Anterior cingulate cortex (tissue), 58 donors: ENCODE results near the gene NDOR1.
"Not testable (repeated sequence)": the region's sequence is repeated elsewhere in the genome, so short reads cannot be mapped to it uniquely, and the experiment has no call there.

Experiments used
- DNase-seq, 58 donors: peaks; one replicate each; lab custom pipeline; 2025; lab: John Stamatoyannopoulos, UW

Gene NDOR1

DNA sequence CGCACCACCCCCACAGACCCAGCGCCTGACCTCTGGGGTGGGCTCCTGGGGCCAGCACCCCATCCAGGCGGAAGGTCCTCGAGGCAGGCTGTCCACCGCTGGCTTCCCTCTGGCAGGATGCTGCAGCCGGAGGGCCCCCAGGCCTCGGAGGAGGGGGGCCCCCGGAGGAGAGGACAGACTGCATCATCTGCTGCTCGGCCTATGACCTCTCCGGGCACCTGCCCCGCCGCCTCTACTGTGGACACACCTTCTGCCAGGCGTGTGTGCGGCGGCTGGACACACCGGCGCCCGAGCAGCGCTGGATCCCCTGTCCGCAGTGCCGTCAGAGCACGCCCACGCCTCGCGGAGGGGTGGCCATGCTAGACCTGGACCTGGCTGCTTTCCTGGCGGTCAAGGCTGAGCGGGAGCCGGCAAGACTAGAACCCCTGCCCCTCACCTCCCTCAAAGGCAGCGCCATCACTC lies 23.0 kb downstream of the NDOR1 start:
- DNase-seq: no peak

DNA sequence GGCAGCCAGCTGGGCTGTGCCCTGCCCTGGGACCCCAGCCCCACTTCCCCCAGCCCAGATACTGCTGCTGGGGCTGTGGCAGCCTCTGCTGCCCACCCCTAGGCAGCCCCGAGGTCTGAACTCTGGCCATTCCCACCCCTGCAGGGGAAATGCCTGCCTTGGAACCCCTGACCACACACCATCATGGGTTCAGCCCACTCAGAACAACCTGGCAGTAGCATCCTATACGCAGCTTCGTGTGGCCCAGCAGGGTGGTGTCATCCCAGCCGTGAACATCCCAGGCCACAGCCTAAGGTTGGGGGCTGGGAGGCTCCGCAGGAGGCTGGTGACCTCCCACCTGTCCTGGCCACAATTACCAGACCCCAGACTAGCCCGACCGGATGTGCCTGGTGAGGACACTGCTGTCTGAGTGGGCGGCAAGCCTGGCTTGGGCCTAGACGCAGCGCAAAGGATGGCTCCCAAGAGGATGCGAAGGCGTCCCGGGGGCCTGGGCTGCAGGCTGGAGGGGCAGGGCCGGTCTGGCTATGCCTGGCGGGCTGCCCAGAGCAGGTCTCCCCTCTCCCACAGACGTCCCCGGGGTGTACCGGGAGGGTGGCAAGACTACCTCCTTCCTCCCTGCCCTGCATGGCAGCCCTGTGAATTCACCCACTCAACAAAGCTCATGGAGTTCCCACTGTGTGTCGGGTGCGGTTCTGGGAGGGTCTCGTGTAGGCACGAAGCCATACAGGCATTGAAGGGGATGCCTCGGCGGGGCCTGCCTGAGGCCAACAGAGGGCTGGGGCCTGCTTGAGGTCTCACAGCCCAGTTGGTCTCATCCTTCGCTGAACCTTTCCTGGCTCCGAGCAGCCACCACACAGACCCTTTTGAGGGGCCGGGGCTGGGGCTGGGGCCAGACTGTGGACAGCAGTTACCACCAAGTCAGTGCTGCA lies 23.7 kb downstream of the NDOR1 start:
- no peak for DNase-seq

DNA sequence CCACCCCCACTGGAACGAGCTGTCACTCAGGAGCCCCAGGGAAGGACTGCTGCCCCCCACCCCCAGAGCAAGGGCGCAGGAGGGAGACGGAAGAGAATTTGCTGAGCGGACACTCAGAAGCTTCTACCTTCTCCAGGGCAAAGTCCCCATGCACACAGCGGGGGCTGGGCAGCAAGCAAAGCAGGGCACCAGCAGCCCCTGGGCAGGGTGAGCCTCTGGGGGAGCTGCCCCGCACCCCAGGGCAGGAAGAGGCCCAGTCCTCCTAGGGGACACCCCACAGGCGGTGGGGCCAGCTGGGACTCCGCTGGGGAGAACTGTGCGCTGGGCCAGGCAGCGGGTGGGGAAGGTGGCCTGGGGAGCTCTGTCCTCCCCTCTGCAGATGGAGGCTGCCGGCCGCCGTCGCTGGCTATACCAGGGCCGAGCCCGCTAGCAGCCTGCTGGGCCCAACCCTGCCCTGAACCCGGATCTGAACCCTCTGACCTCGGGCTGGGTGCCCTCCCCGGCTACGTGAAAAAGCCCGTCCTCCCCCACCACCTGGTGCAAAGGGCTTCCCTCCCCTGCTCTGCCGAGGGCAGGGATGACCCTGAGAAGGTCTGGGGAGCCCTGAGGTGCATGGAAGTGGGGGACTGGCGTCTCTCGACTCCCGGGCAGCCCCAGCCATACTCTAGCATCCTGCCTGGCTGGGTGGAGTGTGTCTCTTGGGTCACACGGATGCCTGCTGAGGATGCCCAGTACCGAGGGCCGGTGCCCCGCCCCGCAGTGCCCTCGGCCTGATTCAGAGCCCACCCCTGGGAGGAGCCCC lies 24.6 kb downstream of the NDOR1 start:
- no peak for DNase-seq

DNA sequence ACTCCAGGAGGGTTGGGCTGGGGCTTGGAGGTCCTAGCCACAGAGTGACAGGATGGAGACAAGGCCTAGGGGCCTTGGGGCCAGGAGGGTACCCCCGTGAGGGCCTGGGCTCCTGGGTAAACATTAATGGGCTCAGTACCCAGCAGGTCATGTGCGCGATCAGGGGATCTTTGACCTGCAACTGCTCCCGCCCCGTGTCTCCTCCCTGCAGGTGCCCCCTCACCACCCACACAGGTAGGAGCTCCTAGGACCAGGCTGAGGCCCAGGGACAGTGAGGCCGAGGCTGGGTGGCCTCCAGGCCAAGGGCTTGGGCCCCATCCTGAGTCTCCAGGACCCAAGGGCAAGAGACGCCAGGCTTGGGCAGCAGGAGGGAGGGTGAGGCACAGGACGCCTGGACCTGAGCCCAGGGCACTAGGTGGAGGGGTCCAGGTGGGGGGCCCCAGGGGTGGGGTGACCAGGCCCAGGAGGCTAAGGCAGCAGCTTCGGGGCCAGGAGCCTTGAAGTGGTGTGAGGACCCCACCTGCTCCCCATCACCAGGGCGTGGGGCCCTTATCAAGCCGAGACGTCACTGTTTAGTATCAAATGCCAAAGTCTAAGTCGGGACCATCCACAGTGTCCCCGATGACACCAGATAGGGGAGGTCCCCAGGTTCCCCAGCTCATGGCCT lies 25.3 kb downstream of the NDOR1 start, which contains the start of gene SLC34A3:
Gene SLC34A3 (plus strand): TSS at position 197 of the 667 bp plus-strand sequence. CDS start 802 bp downstream, outside the sequence.
- DNase-seq: no peak

DNA sequence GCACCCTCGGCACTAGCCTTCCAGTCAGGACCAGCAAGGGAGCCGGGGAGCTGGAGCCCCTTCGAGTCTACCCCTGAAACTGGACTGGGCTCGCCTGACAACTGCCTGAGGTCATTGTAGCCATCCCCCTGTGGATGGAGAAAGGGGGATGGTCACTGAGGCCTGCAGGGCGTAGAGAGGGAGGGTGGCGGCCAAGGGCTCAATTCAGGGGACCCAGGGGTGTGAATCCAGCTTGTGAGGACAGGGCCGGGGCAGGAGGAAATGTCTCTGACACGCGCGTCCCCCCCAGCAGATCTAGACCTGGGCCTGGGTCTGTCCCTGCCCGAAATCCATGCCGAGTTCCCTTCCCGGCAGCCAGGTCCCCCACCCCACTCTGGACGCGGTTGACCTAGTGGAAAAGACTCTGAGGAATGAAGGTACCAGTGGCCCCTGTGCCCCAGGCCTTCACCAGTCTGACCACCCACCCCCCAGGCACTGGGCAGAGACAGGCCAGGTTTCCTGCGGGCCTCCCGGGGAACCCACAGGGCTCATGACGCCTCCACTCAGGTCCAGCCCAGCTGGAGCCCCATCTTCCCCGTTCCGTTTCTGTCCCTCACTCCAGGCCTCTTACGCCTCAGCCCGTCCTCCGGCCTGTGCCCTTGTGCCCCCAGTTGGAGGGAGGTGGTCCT lies 26.0 kb downstream of the NDOR1 start:
- DNase-seq: no peak

DNA sequence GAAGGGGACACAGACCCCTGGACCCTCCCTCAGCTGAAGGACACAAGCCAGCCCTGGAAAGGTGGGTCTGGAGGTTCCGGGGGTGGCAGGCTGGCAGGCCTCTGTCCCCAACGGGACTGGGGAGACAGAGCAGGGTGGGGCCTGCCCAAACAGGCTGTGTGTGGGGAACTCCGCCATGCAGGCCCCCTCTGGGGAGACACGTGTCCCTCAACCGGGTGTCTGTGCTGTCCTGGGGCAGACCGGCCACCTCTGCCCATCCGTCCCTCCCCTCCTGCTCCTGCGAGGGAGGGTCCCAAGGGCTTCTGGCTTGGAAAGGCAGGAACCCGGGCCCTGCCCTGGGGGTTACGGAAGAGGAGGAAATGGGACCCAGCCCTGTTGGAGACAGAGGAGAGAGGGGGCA lies 26.6 kb downstream of the NDOR1 start:
- no peak for DNase-seq

DNA sequence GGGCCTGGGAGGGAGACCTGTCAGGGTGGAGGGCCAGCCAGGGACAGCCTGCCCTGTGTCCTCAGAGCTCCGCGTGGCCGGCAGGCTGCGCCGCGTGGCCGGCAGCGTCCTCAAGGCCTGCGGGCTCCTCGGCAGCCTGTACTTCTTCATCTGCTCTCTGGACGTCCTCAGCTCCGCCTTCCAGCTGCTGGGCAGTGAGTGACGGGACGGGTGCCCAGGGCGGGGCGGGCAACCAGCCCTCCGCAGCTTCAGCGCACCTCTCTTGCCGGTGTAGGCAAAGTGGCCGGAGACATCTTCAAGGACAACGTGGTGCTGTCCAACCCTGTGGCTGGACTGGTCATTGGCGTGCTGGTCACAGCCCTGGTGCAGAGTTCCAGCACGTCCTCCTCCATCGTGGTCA lies 27.0 kb downstream of the NDOR1 start:
- DNase-seq: no peak

DNA sequence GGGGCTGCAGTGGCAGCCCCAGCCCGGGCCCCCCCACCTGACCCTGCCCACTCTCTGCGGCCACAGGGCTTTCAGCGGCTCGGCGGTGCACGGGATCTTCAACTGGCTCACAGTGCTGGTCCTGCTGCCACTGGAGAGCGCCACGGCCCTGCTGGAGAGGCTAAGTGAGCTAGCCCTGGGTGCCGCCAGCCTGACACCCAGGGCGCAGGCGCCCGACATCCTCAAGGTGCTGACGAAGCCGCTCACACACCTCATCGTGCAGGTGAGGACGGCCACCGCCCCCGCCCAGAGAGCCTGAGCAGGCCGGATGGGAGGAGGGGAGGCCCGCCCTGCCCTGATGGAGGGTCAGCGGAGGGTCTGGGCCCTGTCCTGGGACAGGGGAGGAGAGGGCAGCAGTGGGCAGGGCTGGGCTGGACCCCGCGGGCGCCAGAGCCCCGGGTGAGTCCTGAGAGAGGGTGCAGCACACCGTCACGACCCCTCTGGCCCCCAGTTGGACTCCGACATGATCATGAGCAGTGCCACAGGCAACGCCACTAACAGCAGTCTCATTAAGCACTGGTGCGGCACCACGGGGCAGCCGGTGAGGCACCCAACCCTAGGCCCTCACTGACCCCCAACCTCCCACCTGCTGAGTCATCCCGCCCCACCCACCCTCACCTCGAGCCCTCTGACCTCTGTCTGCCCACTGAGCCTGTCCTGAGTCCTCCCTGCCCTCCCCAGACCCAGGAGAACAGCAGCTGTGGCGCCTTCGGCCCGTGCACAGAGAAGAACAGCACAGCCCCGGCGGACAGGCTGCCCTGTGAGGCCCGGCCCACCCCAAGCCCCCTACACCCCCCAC lies 27.9 kb downstream of the NDOR1 start:
- no peak for DNase-seq

DNA sequence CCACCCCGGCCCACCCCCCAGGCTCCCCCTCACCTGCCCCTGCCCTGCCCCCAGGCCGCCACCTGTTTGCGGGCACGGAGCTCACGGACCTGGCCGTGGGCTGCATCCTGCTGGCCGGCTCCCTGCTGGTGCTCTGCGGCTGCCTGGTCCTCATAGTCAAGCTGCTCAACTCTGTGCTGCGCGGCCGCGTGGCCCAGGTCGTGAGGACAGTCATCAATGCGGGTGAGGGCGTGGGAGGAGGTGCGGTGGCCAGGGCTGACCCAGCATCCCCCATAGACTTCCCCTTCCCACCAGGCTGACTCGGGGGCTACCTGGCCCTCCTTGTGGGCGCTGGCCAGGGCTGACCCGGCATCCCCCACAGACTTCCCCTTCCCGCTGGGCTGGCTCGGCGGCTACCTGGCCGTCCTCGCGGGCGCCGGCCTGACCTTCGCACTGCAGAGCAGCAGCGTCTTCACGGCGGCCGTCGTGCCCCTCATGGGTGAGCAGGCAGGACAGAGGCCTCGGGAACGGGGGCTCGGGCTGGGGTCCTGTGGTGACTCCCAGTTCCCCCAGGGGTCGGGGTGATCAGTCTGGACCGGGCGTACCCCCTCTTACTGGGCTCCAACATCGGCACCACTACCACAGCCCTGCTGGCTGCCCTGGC lies 28.7 kb downstream of the NDOR1 start:
- DNase-seq: no peak

DNA sequence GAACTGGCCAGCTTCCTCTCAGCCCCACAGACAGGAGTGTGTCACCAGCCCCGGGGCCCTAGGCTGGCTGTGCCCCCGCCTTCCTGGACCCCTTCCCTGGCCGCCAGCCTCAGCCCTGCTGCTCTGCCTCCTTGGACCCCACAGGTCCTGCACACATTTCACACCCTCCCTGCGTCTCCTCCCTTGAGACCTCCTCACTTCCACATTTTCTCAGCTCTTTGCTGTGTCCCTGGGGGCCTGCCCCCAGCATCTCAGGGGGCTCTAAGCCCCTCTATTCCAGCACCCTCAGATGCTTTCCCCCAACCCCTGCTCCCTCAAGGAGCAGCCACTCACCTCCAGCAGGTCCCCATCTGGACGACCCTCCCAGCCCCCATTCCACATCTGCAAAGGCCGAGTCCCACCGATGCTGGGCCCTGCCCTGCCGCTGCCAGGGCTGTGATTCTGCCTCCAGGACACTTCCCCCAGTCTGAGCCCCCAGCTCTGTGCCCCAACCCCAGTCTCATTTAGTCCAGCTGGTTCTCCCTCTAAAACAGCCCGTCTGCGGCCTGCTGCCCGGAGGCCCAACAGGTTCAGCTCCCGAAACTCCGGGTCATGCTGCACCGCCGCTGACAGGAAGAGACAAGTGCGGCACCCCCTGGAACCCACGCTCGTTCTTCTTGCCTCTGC lies 29.4 kb downstream of the NDOR1 start:
- DNase-seq: no peak

DNA sequence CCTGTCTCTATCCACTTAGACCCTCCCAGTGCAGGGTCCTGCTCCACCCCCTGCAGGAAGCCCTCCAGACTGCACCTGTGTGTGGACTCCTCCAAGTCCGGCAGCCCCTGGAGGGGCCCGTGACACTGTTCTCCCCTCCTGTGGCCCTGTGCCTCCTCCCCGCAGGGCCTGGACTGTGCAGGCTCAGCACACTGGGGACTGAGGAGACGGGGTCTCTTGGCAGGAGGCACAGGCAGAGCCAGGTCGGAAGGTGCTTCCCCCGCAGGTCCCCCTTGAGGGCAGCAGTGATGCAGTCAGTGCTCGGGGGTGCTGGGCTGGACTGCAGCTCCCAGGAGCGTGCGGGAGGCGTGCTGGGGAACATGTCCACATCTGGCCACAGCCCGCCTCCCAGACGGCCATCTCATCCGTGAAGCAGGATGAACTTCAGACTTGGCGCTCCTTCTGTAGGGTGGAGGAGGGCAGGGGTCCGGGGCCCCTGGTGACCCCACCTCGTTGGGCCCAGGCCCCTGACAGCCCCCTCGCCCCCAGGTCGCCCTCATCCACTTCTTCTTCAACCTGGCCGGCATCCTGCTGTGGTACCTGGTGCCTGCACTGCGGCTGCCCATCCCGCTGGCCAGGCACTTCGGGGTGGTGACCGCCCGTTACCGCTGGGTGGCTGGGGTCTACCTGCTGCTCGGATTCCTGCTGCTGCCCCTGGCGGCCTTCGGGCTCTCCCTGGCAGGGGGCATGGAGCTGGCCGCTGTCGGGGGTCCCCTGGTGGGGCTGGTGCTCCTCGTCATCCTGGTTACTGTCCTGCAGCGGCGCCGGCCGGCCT lies 30.1 kb downstream of the NDOR1 start:
- no peak for DNase-seq

DNA sequence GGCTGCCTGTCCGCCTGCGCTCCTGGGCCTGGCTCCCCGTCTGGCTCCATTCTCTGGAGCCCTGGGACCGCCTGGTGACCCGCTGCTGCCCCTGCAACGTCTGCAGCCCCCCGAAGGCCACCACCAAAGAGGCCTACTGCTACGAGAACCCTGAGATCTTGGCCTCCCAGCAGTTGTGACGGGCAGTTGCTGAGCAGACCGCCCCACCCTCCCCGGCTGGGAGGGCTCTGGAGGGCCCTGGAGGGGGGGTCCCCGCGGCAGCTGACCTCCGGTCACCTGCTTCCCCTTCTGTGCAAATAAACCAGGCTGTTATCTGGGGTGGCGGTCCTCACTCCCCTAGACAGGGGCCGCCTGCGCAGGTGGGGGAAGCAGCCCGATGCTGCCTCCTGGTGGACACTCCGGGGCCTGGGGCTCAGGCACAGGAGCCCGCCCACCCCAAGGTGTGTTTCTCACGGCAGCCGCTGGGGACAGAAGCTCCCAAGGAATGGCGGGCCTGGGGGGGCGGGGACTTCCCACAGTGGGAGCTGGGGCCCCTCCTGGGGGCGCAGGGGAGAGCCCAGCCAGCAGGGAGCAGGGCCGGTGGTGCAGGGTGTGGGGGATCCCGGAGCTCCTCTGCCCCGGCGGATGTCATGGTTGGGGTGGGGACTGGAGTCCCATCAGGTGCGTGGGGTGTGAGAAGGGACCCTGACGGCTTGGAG lies 30.9 kb downstream of the NDOR1 start:
- peak in 56 of 58 donors; percentile 7 to 88 (median 67) for DNase-seq

DNA sequence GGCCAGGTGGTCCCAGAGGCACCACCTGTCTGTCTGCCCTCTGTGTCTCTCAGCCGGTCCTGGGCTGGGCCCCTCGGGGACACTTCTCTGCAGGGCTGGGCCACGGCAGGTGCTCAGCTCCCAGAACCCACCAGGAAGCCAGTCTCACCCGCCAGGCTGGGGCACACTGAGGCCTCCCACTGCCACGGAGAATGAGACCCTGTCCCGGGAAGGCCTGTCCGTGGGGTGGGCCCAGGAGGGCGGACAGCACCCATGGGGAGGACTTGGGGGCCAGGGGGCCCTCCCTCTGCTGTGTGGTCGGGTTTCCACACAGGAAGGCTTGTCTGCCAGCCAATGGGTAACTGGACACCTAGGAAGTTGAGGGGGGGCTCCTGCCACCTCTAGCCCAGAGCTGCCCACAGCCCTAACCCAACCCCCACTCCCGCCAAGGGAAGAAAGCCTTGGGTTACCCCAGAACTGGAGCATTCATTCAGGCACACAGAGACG lies 31.5 kb downstream of the NDOR1 start:
- peak in 1 of 58 donors; percentile 41 for DNase-seq

DNA sequence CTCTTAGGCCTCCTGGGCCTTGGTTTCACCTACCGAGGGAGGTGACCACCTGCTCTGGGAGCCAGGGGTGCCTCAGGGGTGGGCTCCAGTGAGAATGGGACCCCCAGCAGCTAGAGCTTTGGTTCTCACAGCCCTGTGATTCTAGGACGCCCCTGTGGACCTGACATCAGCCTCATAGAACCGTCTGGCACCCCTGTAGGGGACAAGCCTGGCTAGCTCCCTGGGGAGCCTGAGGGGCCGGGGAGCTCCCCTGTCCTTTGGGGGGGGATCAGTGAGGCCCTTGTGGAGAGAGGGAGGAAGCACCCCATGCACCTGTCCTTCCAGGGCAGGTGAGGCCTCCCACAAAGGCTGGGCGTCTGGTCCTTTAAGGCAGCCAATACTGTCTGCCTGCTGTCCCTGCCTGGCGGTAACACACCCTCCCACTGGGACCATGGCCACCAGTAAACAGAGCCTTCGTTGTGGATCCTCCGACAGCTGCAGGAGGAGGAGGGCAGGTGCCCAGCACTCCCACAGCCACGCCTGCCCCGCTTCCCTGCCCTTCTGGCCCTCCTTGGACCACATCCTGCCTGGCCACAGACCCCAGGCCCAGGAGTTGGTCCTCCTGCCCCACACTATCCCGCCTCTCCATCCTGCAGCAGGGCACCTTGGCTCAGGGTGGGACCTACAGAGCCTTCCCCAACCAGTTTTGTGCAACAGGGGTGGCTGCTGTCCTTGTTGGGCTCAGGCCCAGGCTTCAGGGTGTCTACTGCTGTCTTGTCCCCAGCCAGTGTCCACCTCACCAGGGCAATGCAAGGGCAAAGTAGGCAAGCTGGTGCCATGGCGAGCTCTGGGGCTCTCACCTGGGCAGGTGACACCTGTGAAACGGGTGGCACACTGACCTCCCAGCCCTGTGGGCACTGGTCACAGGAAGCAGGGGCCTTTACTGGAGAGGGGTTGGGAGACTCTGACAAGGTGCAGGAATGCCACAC lies 32.5 kb downstream of the NDOR1 start:
- peak in 45 of 58 donors; percentile 23 to 90 (median 59) for DNase-seq

DNA sequence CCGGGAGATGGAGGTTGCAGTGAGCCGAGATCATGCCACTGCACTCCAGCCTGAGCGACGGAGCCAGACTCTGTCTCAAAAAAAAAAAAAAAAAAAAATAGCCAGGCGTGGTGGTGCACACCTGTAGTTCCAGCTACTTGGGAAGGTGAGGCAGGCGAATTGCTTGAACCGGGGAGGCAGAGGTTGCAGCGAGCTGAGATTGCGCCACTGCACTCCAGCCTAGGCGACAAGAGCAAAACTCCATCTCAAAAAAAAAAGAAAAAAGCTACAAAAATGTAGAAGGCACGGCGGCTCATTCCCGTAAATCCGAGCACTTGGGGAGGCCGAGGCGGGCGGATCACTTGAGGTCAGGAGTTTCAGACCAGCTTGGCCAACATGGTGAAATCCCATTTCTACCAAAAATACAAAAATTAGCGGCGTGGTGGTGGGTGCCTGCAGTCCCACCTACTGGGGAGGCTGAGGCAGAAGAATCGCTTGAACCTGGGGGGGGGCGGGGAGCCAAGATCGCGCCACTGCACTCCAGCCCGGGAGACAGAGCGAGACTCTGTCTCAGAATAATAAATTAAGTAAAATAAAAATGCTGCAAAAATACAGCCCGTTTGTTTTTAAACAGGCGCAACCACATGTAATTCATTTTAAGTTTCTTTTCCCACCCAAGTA lies 34.2 kb downstream of the NDOR1 start:
- not testable (repeated sequence) for DNase-seq
